NOMO-1 treated with dmso at 0.1 percent for 144 hours (cell line): ENCODE measurements around the gene RGS19.

Experiments used
- DNase-seq: peaks from one replicate; lab custom pipeline; 2025; ENCODE audit not compliant: unreplicated experiment; lab: John Stamatoyannopoulos, UW

The RGS19 gene

GRCh38 chr20:64108731-64109681 lies 29.7 kb upstream of the RGS19 start:
- DNase-seq = no peak

- peak; percentile 50 for DNase-seq
Measured at GRCh38 chr20:64107736-64108457, 28.6 kb upstream of the RGS19 start.

GRCh38 chr20:64106981-64107735 lies 27.8 kb upstream of the RGS19 start, which contains the start of gene NPBWR2:
NPBWR2 (minus strand) TSS chr20:64107565; CDS start chr20:64106831, 734 bp downstream.
- no peak for DNase-seq

GRCh38 chr20:64106435-64106961 lies 27.2 kb upstream of the RGS19 start:
- DNase-seq = no peak

GRCh38 chr20:64105846-64106434 lies 26.6 kb upstream of the RGS19 start:
- DNase-seq = no peak

- no peak for DNase-seq
Measured at GRCh38 chr20:64104667-64105451, 25.5 kb upstream of the RGS19 start.

GRCh38 chr20:64103871-64104666 lies 24.8 kb upstream of the RGS19 start:
- DNase-seq = no peak

GRCh38 chr20:64102647-64103354 lies 23.5 kb upstream of the RGS19 start:
- DNase-seq = no peak

GRCh38 chr20:64101731-64102621 lies 22.7 kb upstream of the RGS19 start:
- DNase-seq = no peak

GRCh38 chr20:64100946-64101688 lies 21.8 kb upstream of the RGS19 start:
- DNase-seq = no peak

- DNase-seq = no peak
Measured at GRCh38 chr20:64100566-64100888, 21.2 kb upstream of the RGS19 start.

GRCh38 chr20:64099880-64100565 lies 20.7 kb upstream of the RGS19 start:
- no peak for DNase-seq

GRCh38 chr20:64099086-64099786 lies 19.9 kb upstream of the RGS19 start:
- DNase-seq = no peak

- DNase-seq = no peak
Measured at GRCh38 chr20:64098471-64099013, 19.2 kb upstream of the RGS19 start.

- no peak for DNase-seq
Measured at GRCh38 chr20:64096535-64096934, 17.2 kb upstream of the RGS19 start.
